ENCODE results near the gene NBPF3.

NBPF3 gene

DNA sequence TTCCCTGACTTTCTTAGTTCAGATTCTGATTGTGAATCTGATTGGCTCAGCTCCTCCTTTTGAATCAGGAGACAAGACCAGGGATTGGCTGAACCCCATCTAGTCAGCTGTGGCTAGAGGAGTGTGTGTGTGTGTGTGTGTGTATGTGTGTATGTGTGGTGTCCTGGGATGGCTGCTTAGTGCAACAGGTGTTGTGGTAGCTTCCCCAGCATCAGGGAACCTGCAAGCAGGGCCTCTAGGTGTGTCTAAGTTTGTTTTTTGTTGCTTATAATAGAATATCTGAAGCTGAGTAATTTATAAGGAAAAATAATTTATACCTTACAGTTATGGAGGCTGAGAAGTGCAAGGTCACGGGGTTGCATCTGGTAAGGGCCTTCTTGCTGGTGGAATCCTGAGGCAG, 56.1 kb downstream of the NBPF3 start:
- Histone ChIP-seq H3K27me3 (replicated peaks; ENCODE audit: insufficient read depth, low read length) (peaks cover 49% of the 10 kb centered on the region), H3K4me1 (ENCODE audit: low read length) (no peaks in the 10 kb centered on the region), H2AFZ (ENCODE audit: low read length) (no peak overlapping the region), H3K27ac (ENCODE audit: low read length) (no peak overlapping the region), H3K9me2 (replicated peaks; ENCODE audit: insufficient read depth, low read length) (no peaks in the 10 kb centered on the region), H3K9me3 (replicated peaks; ENCODE audit: insufficient read depth, low read length) (no peaks in the 10 kb centered on the region), H3K4me2 (ENCODE audit: low read depth, low read length) (no peak overlapping the region), H3K79me2 (ENCODE audit: low read length) (no peaks in the 10 kb centered on the region), H3F3A (ENCODE audit: insufficient read depth, low read length) (no peaks in the 10 kb centered on the region), H3K4me3 (ENCODE audit: low read length) (no peak overlapping the region), H3K36me3 (replicated peaks; ENCODE audit: insufficient read depth, low read length) (no peaks in the 10 kb centered on the region), H3K9ac (ENCODE audit: low read length) (no peak overlapping the region), H4K20me1 (ENCODE audit: insufficient read depth, low read length) (no peaks in the 10 kb centered on the region)
- TF ChIP-seq EZH2 (optimal IDR thresholded peaks at IDR 0.05; ENCODE audit: low read depth, low read length): no peak
- TF ChIP-seq EZH2phosphoT487 (IDR thresholded peaks at IDR 0.05; ENCODE audit: low read length): no peak
- TF ChIP-seq, protein P1, sequence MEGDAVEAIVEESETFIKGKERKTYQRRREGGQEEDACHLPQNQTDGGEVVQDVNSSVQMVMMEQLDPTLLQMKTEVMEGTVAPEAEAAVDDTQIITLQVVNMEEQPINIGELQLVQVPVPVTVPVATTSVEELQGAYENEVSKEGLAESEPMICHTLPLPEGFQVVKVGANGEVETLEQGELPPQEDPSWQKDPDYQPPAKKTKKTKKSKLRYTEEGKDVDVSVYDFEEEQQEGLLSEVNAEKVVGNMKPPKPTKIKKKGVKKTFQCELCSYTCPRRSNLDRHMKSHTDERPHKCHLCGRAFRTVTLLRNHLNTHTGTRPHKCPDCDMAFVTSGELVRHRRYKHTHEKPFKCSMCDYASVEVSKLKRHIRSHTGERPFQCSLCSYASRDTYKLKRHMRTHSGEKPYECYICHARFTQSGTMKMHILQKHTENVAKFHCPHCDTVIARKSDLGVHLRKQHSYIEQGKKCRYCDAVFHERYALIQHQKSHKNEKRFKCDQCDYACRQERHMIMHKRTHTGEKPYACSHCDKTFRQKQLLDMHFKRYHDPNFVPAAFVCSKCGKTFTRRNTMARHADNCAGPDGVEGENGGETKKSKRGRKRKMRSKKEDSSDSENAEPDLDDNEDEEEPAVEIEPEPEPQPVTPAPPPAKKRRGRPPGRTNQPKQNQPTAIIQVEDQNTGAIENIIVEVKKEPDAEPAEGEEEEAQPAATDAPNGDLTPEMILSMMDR (IDR thresholded peaks at IDR 0.05; ENCODE audit: low read length): no peak
- DNase-seq: no peak

DNA sequence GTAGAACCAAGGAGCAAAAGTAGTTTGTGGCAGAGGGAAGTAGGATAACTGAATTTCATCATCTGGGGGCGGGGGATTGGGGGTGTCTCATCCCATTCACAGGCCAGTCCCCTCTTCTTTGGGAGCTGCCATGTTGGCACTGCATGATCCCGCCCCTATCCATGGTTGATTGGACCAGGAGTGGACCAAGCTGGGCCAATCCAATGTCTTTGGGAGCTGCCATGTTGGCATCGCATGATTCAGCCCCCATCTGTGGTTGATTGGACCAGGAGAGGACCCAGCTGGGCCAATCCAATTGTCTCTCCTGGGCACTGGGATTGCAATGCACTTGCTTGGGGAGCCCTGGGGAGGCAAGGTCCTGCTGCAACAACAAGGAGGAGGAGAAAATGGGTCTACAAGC, 56.9 kb downstream of the NBPF3 start:
- TF ChIP-seq, protein P1 (IDR thresholded peaks at IDR 0.05; ENCODE audit: low read length): no peak
- TF ChIP-seq EZH2phosphoT487 (IDR thresholded peaks at IDR 0.05; ENCODE audit: low read length) (no peak), EZH2 (optimal IDR thresholded peaks at IDR 0.05; ENCODE audit: low read depth, low read length) (no peak)
- Histone ChIP-seq H3K4me2 (ENCODE audit: low read depth, low read length) (no peak overlapping the region), H3K79me2 (ENCODE audit: low read length) (no peaks in the 10 kb centered on the region), H3F3A (ENCODE audit: insufficient read depth, low read length) (no peaks in the 10 kb centered on the region), H2AFZ (ENCODE audit: low read length) (no peak overlapping the region), H3K36me3 (replicated peaks; ENCODE audit: insufficient read depth, low read length) (no peaks in the 10 kb centered on the region), H3K4me1 (ENCODE audit: low read length) (no peaks in the 10 kb centered on the region), H3K27ac (ENCODE audit: low read length) (no peak overlapping the region), H3K4me3 (ENCODE audit: low read length) (no peak overlapping the region), H3K9me2 (replicated peaks; ENCODE audit: insufficient read depth, low read length) (no peaks in the 10 kb centered on the region), H3K9me3 (replicated peaks; ENCODE audit: insufficient read depth, low read length) (no peaks in the 10 kb centered on the region), H3K27me3 (replicated peaks; ENCODE audit: insufficient read depth, low read length) (peaks cover 40% of the 10 kb centered on the region), H3K9ac (ENCODE audit: low read length) (no peak overlapping the region), H4K20me1 (ENCODE audit: insufficient read depth, low read length) (no peaks in the 10 kb centered on the region)
- DNase-seq: no peak

DNA sequence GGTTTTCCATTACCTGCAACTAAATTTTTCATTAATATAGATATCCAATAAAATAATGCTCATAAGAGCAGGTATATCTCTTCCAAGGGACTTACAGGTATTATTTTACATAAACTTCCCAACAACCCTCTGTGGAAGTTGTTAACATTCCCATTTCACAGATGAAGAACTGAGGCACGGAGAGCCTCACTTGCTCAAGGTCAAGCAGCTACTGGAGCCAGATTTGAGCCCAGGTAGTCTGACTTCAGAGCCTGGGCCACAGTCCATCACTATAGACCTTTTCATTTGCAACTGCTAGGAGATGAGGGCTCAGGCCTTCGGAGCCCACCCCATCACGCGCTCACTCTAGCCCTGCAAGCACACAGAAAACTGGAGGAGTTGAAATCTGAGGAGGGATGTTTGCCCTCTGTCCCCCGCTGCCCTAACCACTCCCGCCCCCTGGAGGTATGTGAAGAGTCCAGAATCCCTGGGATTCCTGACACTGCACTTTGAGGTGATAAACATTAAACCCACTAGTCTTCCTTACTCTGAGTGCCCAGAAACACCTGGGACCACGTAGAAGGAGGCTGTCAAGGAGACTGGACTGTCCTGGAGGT, 57.6 kb downstream of the NBPF3 start:
- H3K9me2 ChIP-seq (replicated peaks; ENCODE audit: insufficient read depth, low read length): no peaks in the 10 kb centered on the region
- H3K36me3 ChIP-seq (replicated peaks; ENCODE audit: insufficient read depth, low read length): no peaks in the 10 kb centered on the region
- H3K27me3 ChIP-seq (replicated peaks; ENCODE audit: insufficient read depth, low read length): peaks cover 34% of the 10 kb centered on the region
- H3K4me2 ChIP-seq (ENCODE audit: low read depth, low read length): no peak overlapping the region
- no peak overlapping the region for H3K27ac ChIP-seq (ENCODE audit: low read length)
- no peak overlapping the region for H3K4me3 ChIP-seq (ENCODE audit: low read length)
- H3K79me2 ChIP-seq (ENCODE audit: low read length): no peaks in the 10 kb centered on the region
- H2AFZ ChIP-seq (ENCODE audit: low read length): no peak overlapping the region
- no peaks in the 10 kb centered on the region for H3K9me3 ChIP-seq (replicated peaks; ENCODE audit: insufficient read depth, low read length)
- no peaks in the 10 kb centered on the region for H3F3A ChIP-seq (ENCODE audit: insufficient read depth, low read length)
- H4K20me1 ChIP-seq (ENCODE audit: insufficient read depth, low read length): no peaks in the 10 kb centered on the region
- TF ChIP-seq, protein P1 (IDR thresholded peaks at IDR 0.05; ENCODE audit: low read length): no peak
- TF ChIP-seq EZH2phosphoT487 (IDR thresholded peaks at IDR 0.05; ENCODE audit: low read length) (no peak), EZH2 (optimal IDR thresholded peaks at IDR 0.05; ENCODE audit: low read depth, low read length) (no peak)
- DNase-seq: no peak
- no peak overlapping the region for H3K9ac ChIP-seq (ENCODE audit: low read length)
- no peaks in the 10 kb centered on the region for H3K4me1 ChIP-seq (ENCODE audit: low read length)
